ENCODE data around the gene ANKRD10.

- TF ChIP-seq ZFX (IDR thresholded peaks at IDR 0.05) (no peak), CTCF (conservative IDR thresholded peaks at IDR 0.05) (no peak)
These were observed 4.6 kb downstream of the ANKRD10 start for GRCh38 chr13:110910013-110910890.
